ENCODE results near the gene FKBP1A. TPM values are rescaled to one million over a fixed set of nuclear protein-coding genes. Genes with fewer than 3 reads are reported as not detected.

Gene FKBP1A
- total RNA-seq, 1 experiment from 2014 or later, result 209 TPM

DNA sequence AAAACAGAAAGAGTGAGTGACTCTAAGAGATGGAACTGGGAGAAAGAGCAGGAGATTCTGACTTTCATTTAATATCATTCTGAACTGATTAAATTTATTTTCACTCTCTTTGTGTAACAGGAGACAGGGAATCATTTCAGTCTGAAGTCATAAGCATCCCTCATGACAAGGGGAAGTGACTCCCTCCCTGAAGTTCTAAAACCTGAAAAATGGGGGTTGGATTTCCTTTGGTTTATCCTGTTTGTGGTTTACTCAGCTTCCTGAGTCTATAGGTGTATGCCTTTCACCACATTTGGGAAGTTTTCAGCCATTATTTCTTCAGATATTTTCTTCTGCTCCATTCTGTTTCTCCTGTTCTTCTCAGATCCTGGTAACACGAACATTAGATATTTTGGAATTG, 3.4 kb upstream of the FKBP1A start:
- no peak overlapping the region for H3K4me3 Mint-ChIP-seq (ENCODE audit: unreplicated experiment)
- H3K9me3 Mint-ChIP-seq (ENCODE audit: unreplicated experiment), result no peaks in the 10 kb centered on the region
- ChIA-PET POLR2A (interaction anchor here (1.4 to 1.7 kb wide), 3 partner anchors 13 to 71 kb away, joined by 4 to 6 read pairs (median 4); partner anchors contain the start of gene SDCBP2), CTCF (interaction anchor here (0.7 kb wide), 1 partner anchor 989 kb away, joined by 3 read pairs; no protein-coding TSS in a partner anchor)
- TF ChIP-seq, protein P1, sequence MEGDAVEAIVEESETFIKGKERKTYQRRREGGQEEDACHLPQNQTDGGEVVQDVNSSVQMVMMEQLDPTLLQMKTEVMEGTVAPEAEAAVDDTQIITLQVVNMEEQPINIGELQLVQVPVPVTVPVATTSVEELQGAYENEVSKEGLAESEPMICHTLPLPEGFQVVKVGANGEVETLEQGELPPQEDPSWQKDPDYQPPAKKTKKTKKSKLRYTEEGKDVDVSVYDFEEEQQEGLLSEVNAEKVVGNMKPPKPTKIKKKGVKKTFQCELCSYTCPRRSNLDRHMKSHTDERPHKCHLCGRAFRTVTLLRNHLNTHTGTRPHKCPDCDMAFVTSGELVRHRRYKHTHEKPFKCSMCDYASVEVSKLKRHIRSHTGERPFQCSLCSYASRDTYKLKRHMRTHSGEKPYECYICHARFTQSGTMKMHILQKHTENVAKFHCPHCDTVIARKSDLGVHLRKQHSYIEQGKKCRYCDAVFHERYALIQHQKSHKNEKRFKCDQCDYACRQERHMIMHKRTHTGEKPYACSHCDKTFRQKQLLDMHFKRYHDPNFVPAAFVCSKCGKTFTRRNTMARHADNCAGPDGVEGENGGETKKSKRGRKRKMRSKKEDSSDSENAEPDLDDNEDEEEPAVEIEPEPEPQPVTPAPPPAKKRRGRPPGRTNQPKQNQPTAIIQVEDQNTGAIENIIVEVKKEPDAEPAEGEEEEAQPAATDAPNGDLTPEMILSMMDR (IDR thresholded peaks at IDR 0.05; ENCODE audit: unreplicated experiment), result no peak
- BruUV-seq (replicated peaks), result no TSS peak
- peaks cover 21% of the 10 kb centered on the region for H3K4me1 Mint-ChIP-seq (ENCODE audit: insufficient read depth, unreplicated experiment)
- H3K27me3 Mint-ChIP-seq (ENCODE audit: insufficient read depth, unreplicated experiment), result no peaks in the 10 kb centered on the region
- no peaks in the 10 kb centered on the region for H3K36me3 Mint-ChIP-seq (ENCODE audit: insufficient read depth, unreplicated experiment)
- no peak overlapping the region for H3K27ac Mint-ChIP-seq (ENCODE audit: low read depth, unreplicated experiment)
- intact Hi-C loops (cut with micrococcal nuclease), result no loop called here
- no peak for DNase-seq (ENCODE audit: unreplicated experiment)

DNA sequence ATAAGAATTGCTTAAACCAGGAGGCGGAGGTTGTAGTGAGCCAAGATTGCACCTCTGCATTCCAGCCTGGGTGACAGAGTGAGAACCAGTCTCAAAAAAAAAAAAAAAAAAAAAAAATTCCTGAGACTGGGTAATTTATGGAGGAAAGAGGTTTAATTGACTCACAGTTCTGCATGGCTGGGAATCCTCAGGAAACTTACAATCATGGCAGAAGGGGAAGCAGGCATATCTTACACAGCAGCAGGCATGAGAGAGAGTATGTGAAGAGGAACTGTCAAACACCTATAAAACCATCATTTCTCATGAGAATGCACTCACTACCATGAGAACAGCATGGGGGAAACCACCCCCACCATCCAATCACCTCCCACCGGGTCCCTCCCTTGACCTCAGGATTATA, 1.8 kb upstream of the FKBP1A start:
- ChIA-PET CTCF (interaction anchor here (0.8 kb wide), 1 partner anchor 45 kb away, joined by 7 read pairs; no protein-coding TSS in a partner anchor), POLR2A (interaction anchor here (1.5 kb wide), 1 partner anchor 66 kb away, joined by 4 read pairs; the partner anchor contains the start of gene SDCBP2)
- H3K9me3 Mint-ChIP-seq (ENCODE audit: unreplicated experiment), result no peaks in the 10 kb centered on the region
- no TSS peak for BruUV-seq (replicated peaks)
- TF ChIP-seq, protein P1 (IDR thresholded peaks at IDR 0.05; ENCODE audit: unreplicated experiment), result no peak
- H3K27ac Mint-ChIP-seq (ENCODE audit: low read depth, unreplicated experiment), result no peak overlapping the region
- no peaks in the 10 kb centered on the region for H3K27me3 Mint-ChIP-seq (ENCODE audit: insufficient read depth, unreplicated experiment)
- H3K4me3 Mint-ChIP-seq (ENCODE audit: unreplicated experiment), result no peak overlapping the region
- DNase-seq (ENCODE audit: unreplicated experiment), result no peak
- H3K36me3 Mint-ChIP-seq (ENCODE audit: insufficient read depth, unreplicated experiment), result no peaks in the 10 kb centered on the region
- intact Hi-C loops (cut with micrococcal nuclease), result loop anchor here (5.0 kb wide), 1 partner anchor 43 kb away; no protein-coding TSS in a partner anchor
- H3K4me1 Mint-ChIP-seq (ENCODE audit: insufficient read depth, unreplicated experiment), result peaks cover 21% of the 10 kb centered on the region

DNA sequence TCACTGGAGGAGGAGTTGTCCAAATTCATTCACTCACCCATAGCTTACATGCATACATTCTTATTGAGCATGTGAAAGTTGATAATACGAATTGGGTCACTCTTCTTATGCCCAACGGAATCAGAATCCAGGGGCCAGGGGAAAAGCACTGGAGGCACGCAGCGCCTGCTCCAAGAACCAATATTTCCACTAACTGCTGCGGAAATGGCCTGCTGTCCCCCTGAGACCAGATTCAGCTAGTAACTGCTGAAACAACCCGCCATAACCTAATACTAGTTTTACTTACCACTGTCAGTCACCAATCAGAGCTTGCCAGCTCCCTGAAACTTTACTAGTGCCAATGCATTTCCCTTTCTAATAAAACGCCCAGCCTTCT, 641 bp upstream of the FKBP1A start:
- CTCF ChIA-PET, result interaction anchor here (0.6 to 4.2 kb wide), 4 partner anchors 44 to 575 kb away, joined by 3 to 31 read pairs (median 4); no protein-coding TSS in a partner anchor
- Mint-ChIP-seq H3K9me3 (ENCODE audit: unreplicated experiment) (no peaks in the 10 kb centered on the region), H3K4me1 (ENCODE audit: insufficient read depth, unreplicated experiment) (peaks cover 30% of the 10 kb centered on the region), H3K4me3 (ENCODE audit: unreplicated experiment) (peak overlapping the region; percentile 83), H3K27ac (ENCODE audit: low read depth, unreplicated experiment) (peak overlapping the region; percentile 91), H3K27me3 (ENCODE audit: insufficient read depth, unreplicated experiment) (no peaks in the 10 kb centered on the region), H3K36me3 (ENCODE audit: insufficient read depth, unreplicated experiment) (peaks cover 3% of the 10 kb centered on the region)
- TF ChIP-seq, protein P1 (IDR thresholded peaks at IDR 0.05; ENCODE audit: unreplicated experiment), result no peak
- intact Hi-C loops (cut with micrococcal nuclease), result loop anchor here (1.0 to 5.0 kb wide), 4 partner anchors 44 to 109 kb away; partner anchors contain the start of gene NSFL1C
- DNase-seq (ENCODE audit: unreplicated experiment), result no peak
- POLR2A ChIA-PET, result interaction anchor here (0.8 to 5.8 kb wide), 14 partner anchors 9 to 157 kb away, joined by 3 to 184 read pairs (median 3); partner anchors contain the start of genes NSFL1C and SDCBP2
- BruUV-seq (replicated peaks), result no TSS peak

DNA sequence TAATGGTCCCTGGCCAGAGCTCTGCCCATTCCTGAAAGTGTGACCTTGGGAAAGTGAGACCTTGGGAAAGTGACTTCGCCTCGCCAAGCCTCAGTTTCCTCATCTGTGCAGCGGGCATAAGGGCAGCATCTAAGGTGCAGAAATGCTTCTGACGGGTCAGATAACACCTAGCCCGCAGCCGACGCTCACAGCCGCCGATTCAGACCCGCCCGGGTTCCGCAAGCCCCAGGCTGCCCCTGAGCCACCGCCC, 486 bp downstream of the FKBP1A start:
- CTCF ChIA-PET, result interaction anchor here (0.7 to 4.2 kb wide), 14 partner anchors 11 to 112 kb away, joined by 3 to 31 read pairs (median 4); no protein-coding TSS in a partner anchor
- DNase-seq (ENCODE audit: unreplicated experiment), result no peak
- H3K9me3 Mint-ChIP-seq (ENCODE audit: unreplicated experiment), result no peaks in the 10 kb centered on the region
- intact Hi-C loops (cut with micrococcal nuclease), result loop anchor here (2.0 to 5.0 kb wide), 3 partner anchors 45 to 110 kb away; no protein-coding TSS in a partner anchor
- H3K36me3 Mint-ChIP-seq (ENCODE audit: insufficient read depth, unreplicated experiment), result peaks cover 9% of the 10 kb centered on the region
- H3K4me1 Mint-ChIP-seq (ENCODE audit: insufficient read depth, unreplicated experiment), result peaks cover 31% of the 10 kb centered on the region
- peak overlapping the region; percentile 83 for H3K4me3 Mint-ChIP-seq (ENCODE audit: unreplicated experiment)
- no peaks in the 10 kb centered on the region for H3K27me3 Mint-ChIP-seq (ENCODE audit: insufficient read depth, unreplicated experiment)
- TF ChIP-seq, protein P1 (IDR thresholded peaks at IDR 0.05; ENCODE audit: unreplicated experiment), result no peak
- peak overlapping the region; percentile 91 for H3K27ac Mint-ChIP-seq (ENCODE audit: low read depth, unreplicated experiment)
- BruUV-seq (replicated peaks), result no TSS peak
- POLR2A ChIA-PET, result interaction anchor here (0.7 to 5.8 kb wide), 18 partner anchors 10 to 327 kb away, joined by 3 to 184 read pairs (median 4); partner anchors contain the start of genes NSFL1C and SDCBP2

Data from MCF 10A (cell line).